NCI-H2227 (cell line): ENCODE measurements around the gene PRAMEF2.
"Not testable (repeated sequence)": the region's sequence is repeated elsewhere in the genome, so short reads cannot be mapped to it uniquely, and the experiment has no call there.

Experiments
- DNase-seq: peaks from one replicate; lab custom pipeline; 2025; ENCODE audit not compliant: unreplicated experiment; lab: John Stamatoyannopoulos, UW

The PRAMEF2 gene, protein sequence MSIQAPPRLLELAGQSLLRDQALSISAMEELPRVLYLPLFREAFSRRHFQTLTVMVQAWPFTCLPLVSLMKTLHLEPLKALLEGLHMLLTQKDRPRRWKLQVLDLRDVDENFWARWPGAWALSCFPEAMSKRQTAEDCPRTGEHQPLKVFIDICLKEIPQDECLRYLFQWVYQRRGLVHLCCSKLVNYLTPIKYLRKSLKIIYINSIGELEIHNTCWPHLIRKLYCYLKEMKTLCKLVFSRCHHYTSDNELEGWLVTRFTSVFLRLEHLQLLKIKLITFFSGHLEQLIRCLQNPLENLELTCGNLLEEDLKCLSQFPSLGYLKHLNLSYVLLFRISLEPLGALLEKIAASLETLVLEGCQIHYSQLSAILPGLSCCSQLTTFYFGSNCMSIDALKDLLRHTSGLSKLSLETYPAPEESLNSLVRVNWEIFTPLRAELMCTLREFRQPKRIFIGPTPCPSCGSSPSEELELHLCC

DNA sequence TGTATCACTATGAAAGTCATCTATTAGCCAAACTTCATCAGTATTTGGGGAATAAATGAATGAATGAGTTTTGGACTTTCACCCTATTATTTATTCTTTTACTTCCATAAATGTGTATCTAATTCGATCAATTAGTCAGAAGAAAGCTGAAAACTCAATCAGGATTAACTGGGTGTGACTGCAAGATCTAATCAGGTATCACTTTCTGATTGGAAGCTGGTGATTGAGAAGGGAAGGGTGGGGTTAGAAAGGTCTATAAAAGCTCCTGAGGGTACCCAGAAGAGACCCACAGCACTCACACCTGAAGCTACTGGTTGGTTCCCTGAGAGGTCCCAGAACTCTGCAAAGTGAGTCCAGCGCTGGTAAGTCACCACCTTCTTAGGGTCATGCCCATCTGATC is at the start of gene PRAMEF2:
Gene PRAMEF2, plus strand, starts transcription at position 301 of the 400 bp plus-strand sequence. CDS start 1,924 bp downstream, outside the sequence.
- not testable (repeated sequence) for DNase-seq

- no peak for DNase-seq
These were observed 47.0 kb upstream of the PRAMEF2 start for GRCh38 chr1:12809933-12810332.

- no peak for DNase-seq
These were observed 46.0 kb upstream of the PRAMEF2 start for GRCh38 chr1:12810691-12811408.

DNA sequence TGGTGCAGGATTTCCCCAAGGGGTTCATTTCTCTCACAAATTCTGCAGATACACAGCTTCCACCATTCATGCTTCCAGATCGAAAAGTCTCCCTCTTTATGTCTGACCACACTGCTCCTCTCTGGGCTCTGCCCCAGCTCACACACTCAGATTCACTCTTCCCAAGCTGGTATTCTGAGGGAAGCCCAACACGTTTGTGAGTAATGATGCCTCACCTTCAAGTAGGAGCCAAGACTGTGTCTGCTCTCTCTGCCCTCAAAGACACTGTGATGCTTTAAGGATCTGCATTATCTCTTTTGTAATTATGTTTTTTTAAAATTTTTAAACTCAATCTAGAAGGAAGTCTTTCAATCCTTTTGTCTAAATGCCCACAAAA is 45.5 kb upstream of the PRAMEF2 start:
- DNase-seq: no peak

DNA sequence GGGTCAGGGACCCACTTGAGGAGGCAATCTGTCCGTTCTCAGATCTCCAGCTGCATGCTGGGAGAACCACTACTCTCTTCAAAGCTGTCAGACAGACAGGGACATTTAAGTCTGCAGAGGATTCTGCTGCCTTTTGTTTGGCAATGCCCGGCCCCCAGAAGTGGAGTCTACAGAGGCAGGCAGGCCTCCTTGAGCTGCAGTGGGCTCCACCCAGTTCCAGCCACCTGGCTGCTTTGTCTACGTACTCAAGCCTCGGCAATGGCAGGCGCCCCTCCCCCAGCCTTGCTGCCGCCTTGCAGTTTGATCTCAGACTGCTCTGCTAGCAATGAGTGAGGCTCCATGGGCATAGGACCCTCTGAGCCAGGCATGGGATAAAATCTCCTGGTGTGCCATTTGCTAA is 37.8 kb upstream of the PRAMEF2 start:
- not testable (repeated sequence) for DNase-seq

DNA sequence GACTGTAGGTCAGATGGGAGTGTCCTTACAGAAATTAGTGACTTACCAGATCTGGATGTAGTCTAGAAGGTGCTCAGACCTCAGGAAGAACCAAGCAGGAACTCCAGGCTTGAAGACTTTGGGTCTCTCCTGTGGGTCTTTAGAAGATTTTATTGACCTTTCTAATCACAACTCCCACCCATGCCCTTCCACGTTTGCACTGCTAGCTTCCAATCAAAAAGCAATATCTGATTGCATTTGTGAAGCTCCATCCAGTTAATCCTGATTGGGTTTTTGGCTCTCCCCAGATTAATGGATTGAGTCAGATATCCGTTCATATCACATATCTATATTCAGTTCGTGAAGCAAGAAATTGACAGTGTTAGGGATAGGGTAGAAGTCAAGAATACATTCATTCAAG is 25.6 kb upstream of the PRAMEF2 start, which contains the start of gene PRAMEF11:
Gene PRAMEF11, minus strand, starts transcription at position 101 of the 400 bp plus-strand sequence. CDS start 2,621 bp downstream, outside the sequence.
- not testable (repeated sequence) for DNase-seq

DNA sequence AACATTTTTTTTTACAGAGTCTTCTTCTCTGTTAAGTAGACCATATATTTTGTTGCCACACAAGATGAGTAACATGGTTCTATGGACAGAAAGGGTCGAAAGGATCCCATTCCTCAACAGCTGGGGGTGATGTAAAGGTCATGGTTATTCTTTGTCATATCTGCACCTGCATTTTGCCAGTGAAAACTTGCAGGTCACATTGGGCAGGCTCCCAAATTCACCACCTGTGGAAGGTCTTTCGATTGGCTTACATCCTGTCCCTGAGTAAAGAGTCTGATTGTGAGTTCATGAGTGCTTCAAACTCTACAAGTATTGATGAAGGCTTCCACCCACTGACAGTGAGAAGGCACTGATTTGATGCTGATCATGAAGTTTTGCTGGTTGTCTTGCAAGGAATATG is 23.6 kb upstream of the PRAMEF2 start:
- not testable (repeated sequence) for DNase-seq

GRCh38 chr1:12848620-12849019 is 8.3 kb upstream of the PRAMEF2 start, which contains the start of gene HNRNPCL1:
Gene HNRNPCL1, minus strand, starts transcription at chr1:12848720. Its CDS starts 431 bp downstream, at chr1:12848289.
- DNase-seq: not testable (repeated sequence)

DNA sequence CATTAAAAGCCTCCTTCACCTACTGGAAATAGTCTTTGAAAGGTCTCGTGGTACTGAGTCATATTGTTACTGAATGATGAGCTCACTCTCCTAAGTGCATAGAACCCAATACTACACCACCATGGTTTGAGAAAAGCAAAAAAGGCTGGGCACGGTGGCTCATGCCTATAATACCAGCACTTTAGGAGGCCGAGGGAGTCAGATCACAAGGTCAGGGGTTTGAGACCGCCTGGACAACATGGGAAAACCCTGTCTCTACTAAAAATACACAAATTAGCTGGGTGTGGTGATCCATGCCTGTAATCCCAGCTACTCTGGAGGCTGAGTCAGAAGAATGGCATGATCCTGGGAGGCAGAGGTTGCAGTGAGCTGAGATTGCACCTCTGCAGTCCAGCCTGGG is 5.1 kb upstream of the PRAMEF2 start:
- DNase-seq: no peak

DNA sequence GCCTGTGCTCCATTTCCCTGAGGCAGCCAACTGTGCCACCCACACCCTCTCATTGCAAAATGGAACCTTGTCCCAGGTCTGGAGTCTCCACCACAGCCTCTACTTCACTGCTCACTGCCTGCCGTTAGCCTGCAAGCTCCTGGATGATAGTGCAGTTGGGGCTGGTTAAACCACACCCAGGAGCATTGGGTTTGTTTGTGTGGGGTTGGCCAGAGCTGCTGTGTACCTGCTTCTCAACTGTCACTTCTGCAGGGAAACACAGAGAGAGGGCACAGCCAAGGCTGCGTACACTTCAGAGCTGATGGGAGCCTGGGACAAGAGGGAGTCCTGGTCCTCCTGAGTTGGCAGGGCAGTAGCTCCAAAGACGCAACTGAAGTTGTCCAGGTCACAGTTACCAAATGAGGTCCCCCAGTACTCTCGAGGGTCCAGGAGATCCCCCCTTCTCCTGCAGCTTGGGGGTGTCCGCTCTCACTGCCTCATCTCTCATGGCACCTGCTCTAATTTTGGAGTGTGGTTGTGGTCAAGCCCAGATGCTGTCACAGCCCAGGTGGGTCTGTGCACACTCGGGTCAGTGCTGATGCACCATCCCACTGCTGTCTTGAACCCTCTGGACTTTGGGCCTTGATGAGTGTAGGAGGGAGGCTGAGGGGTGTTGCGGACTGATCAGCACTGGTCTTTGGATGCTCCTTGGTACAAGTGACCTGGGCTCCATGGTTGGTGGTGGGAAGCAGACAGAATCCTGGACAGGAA is 6.4 kb downstream of the PRAMEF2 start:
- DNase-seq: not testable (repeated sequence)

DNA sequence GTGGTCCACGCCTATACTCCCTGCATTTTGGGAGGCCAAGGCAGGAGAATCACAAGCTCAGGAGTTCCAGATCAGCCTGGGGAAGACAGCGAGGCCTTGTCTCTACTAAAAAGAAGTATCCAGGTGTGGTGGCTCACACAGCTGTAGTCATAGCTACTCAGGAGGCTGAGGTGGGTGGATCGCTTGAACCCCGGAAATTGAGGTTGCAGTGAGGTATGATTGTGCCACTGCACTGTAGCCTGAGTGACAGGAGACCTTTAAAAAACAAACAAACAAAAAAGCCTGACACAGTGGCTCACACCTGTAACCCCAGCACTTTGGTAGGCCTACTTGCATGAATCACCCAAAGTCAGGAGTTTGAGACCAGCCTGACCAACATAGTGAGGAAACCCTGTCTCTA is 21.6 kb downstream of the PRAMEF2 start:
- not testable (repeated sequence) for DNase-seq

GRCh38 chr1:12886101-12886500 is 29.2 kb downstream of the PRAMEF2 start, which contains the start of gene PRAMEF4:
Gene PRAMEF4, minus strand, starts transcription at chr1:12886201. Its CDS starts 2,807 bp downstream, at chr1:12883394.
- not testable (repeated sequence) for DNase-seq

GRCh38 chr1:12898170-12898569 is 41.3 kb downstream of the PRAMEF2 start, which contains the start of gene PRAMEF10:
Gene PRAMEF10, minus strand, starts transcription at chr1:12898270. Its CDS starts 2,423 bp downstream, at chr1:12895847.
- not testable (repeated sequence) for DNase-seq

- not testable (repeated sequence) for DNase-seq
These were observed 42.3 kb downstream of the PRAMEF2 start for GRCh38 chr1:12899186-12899585.

DNA sequence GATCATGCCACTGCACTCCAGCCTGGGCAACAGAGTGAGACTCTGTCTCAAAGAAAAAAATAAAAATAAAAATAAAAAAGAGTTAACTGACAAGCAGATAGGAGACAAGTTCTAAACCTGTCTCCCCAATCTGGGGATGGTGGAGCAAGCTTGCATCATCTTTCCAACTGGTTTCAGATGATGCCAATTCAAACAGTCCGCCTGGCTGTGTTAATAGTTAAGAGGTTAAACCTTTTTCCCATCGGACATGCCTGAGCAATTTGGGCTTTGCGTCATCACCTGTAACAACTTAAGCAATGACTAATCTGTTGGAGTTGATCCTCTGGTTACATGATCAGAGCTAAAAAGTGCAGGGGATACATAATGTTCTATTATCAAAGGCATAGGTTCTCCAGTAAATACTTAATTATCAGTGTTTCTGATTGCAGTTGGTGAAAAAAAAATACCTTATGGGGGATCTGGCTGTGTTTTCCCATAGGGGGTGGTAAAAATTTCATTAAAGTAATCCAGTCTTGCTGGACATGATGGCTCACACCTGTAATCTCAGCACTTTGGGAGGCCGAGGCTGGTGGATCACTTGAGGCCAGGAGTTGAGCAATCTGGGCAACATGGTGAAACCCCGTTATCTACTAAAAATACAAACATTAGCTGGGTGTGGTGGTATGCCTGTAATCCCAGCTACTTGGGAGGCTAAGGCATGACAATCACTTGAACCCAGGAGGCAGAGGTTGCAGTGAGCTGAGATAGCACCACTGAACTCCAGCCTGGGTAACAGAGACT is 47.1 kb downstream of the PRAMEF2 start:
- not testable (repeated sequence) for DNase-seq
